Thyroid gland (tissue), 4 donors: ENCODE results near the gene GID8.

Experiments used
- CTCF ChIP-seq, 6 experiments: fragments of 200-600 bp in 3 of 6; fragments of 450-650 bp in 3 of 6; sonication (generic) in 3 of 6; IDR thresholded peaks; one replicate each; pipeline ENCODE4 v1.5.1; 2016 to 2019; ENCODE audit warnings: antibody characterized with exemption in 6 of 6, mild to moderate bottlenecking in 2 of 6, inconsistent platforms in 1 of 6, moderate library complexity in 1 of 6
- POLR2A ChIP-seq, 2 donors: fragments of 450-650 bp; IDR thresholded peaks; one replicate each; pipeline ENCODE4 v1.6.1; 2017; ENCODE audit warnings: antibody characterized with exemption in 2 of 2, mild to moderate bottlenecking in 2 of 2, moderate library complexity in 1 of 2

GRCh38 chr20:62901891-62902290 is 36.1 kb upstream of the GID8 start:
- no peak for TF ChIP-seq CTCF (IDR thresholded peaks at IDR 0.05)
- no peak for TF ChIP-seq POLR2A (IDR thresholded peaks at IDR 0.05)
